Measurements from ENCODE around the gene IRF3. TPM values are rescaled to one million over a fixed set of nuclear protein-coding genes. Genes with fewer than 3 reads are reported as not detected.

IRF3 gene, protein sequence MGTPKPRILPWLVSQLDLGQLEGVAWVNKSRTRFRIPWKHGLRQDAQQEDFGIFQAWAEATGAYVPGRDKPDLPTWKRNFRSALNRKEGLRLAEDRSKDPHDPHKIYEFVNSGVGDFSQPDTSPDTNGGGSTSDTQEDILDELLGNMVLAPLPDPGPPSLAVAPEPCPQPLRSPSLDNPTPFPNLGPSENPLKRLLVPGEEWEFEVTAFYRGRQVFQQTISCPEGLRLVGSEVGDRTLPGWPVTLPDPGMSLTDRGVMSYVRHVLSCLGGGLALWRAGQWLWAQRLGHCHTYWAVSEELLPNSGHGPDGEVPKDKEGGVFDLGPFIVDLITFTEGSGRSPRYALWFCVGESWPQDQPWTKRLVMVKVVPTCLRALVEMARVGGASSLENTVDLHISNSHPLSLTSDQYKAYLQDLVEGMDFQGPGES
- 10 to 100 TPM; 25.2 to 44.4 (median 33.7) TPM for polyA plus RNA-seq (ENCODE audit: insufficient read length in 10 of 10)
- long read RNA-seq, donor 1, partial matches to known transcripts = 6 of 8 reads
- long read RNA-seq, donor 1, other reads (novel, unspliced or antisense) = 0 of 8 reads
- long read RNA-seq, donor 2, partial matches to known transcripts = 0 of 2 reads
- long read RNA-seq, donor 2, other reads (novel, unspliced or antisense) = 0 of 2 reads
- long read RNA-seq, donor 3 = 0 reads
- long read RNA-seq, donor 4, partial matches to known transcripts = 5 of 6 reads
- long read RNA-seq, donor 4, other reads (novel, unspliced or antisense) = 0 of 6 reads
- long read RNA-seq, donor 5, partial matches to known transcripts = 0 of 1 reads
- long read RNA-seq, donor 5, other reads (novel, unspliced or antisense) = 0 of 1 reads
- long read RNA-seq, donor 6, partial matches to known transcripts = 17 of 31 reads
- long read RNA-seq, donor 6, other reads (novel, unspliced or antisense) = 11 of 31 reads
- long read RNA-seq, donor 7, partial matches to known transcripts = 5 of 5 reads
- long read RNA-seq, donor 7, other reads (novel, unspliced or antisense) = 0 of 5 reads
- long read RNA-seq, donor 8, partial matches to known transcripts = 10 of 18 reads
- long read RNA-seq, donor 8, other reads (novel, unspliced or antisense) = 7 of 18 reads
- long read RNA-seq, donor 9 = 0 reads

DNA sequence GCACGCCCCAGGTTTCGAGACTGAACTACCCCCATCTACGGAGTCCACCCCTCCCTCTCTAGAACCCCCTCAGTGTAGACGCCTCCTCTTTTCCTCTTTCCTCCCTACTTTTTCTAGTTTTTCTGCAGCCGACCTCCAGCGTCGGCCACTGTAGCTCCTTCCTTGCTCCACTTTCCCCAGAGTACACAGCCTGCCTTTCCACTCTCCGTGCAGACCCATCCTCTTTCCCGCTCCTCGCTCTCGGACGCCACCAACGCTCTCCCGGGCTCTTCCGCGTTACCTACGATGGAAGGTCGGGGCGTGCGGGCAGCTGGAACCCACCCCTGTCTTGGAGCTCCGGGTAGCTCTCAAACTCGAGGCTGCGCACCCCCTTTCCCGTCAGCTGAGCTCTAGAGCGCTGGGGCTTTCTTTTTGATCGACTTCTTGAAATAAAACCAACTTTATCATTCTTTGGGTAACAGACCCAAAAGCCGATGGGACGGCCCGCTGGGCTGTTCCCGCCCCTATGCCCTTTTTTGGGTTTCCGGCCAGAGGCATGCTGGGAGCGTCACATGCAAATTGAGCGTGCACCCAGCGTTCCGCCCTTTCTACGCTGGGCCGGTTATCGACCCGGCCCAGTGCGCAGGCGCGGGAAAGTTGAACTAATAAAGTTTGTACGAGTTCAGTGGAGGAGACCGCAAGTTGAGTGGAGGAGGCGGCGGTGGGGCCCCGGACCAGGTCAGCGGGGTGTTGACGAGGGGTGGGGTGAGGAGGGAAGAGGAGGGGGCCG lies at the start of gene IRF3, which contains the start of gene BCL2L12:
Gene IRF3 (minus strand): TSS at position 507 of the 769 bp plus-strand sequence. CDS start 1,019 bp downstream, outside the sequence.
Gene BCL2L12 (plus strand): TSS at position 583 of the 769 bp plus-strand sequence. CDS start 760 bp downstream, outside the sequence.
- peak; percentile 97 to 99 (median 99) for DNase-seq

DNA sequence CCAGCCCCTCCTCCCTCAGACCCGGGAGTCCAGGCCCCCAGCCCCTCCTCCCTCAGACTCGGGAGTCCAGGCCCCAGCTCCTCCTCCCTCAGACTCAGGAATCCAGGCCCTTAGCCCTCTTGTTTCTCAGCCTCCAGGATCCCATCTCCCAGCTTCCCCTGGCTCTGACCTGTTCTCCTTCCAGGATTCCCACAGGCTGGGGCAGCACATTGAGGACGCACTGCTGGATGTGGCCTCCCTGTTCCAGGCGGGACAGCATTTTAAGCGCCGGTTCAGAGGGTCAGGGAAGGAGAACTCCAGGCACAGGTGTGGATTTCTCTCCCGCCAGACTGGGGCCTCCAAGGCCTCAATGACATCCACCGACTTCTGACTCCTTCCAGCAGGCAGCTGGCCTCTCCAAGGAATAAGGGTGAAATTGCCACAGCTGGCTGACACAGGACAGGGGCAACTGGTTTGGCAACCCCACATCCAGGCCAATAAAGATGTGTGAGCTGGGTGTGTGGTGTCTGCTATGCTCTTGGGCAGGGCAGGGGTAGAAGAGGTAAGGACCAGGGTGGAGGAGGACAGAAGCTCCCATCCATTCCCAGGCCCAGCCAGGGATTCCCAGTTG lies 47.7 kb upstream of the IRF3 start:
- DNase-seq = no peak

DNA sequence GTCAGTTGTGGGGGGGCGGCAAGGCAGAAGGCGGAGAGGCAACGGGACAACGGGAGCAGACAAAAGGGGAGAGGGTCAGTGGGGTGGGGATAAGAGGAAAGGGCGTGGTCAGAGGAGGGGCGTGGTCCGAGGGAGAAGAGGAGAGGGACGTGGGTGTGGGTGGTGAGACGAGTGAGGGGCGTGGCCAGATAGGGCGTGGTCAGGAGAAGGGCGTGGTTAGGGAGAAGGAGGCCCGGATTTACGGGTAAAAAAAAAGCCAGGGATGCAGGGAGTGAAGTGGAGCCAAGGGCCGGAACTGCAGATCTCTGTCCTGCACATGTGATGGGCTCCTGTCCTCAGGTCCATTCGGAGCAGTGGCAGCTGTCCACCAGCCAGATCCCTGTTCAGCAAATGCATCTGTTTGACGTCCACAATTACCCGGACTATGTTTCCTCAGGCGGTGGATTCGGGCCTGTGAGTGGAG lies 46.8 kb upstream of the IRF3 start:
- DNase-seq = peak in 1 of 3 donors; percentile 28

- DNase-seq = no peak
Measured at GRCh38 chr19:49710372-49710951, 44.8 kb upstream of the IRF3 start.

DNA sequence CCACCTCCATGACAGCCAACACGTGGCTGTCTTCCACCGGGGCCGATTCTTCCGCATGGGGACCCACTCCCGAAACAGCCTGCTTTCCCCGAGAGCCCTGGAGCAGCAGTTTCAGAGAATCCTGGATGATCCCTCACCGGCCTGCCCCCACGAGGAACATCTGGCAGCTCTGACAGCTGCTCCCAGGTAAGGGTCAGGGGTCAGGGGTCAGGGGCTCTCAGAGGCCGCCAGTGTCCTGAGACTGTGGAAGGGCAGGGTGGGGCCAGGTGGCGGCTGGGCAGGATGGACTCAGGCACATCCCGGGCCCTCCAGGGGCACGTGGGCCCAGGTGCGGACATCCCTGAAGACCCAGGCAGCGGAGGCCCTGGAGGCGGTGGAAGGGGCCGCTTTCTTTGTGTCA lies 40.3 kb upstream of the IRF3 start:
- no peak for DNase-seq

GRCh38 chr19:49704888-49705642 lies 39.4 kb upstream of the IRF3 start:
- no peak for DNase-seq

DNA sequence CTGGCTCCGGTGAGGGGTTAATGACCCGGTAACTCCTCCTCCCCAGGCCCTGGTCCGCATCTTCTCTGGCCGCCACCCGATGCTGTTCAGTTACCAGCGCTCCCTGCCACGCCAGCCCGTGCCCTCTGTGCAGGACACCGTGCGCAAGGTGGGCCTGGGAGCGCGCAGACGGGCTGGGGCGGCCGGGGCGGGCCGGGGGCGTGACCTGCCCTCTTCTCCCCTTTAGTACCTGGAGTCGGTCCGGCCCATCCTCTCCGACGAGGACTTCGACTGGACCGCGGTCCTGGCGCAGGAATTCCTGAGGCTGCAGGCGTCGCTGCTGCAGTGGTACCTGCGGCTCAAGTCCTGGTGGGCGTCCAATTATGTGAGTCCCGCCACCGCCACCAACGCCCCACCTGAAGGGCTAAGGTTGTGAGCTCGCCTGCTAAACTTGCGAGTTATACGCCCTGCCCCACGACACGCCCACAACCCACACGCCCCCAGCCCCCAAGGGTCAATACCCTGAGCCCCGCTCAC lies 35.7 kb upstream of the IRF3 start:
- no peak for DNase-seq

DNA sequence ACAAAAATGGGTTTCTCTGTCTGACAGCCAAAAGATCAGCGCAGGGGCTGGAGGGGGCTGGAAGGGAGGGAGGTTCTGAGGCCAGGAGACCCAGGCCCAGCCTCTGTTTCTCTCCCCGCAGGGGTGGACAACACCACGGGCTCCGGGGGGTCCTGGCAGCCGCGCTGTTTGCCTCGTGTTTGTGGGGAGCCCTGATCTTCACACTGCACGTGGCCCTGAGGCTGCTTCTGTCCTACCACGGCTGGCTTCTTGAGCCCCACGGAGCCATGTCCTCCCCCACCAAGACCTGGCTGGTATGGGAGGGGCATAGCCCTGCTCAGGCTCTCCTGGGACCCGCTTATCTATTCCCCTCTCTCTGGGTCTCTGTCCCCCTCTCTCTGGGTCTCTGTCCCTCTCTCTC lies 34.9 kb upstream of the IRF3 start:
- no peak for DNase-seq

- no peak for DNase-seq
Measured at GRCh38 chr19:49699364-49699763, 33.7 kb upstream of the IRF3 start.

GRCh38 chr19:49696865-49697264 lies 31.2 kb upstream of the IRF3 start:
- no peak for DNase-seq

DNA sequence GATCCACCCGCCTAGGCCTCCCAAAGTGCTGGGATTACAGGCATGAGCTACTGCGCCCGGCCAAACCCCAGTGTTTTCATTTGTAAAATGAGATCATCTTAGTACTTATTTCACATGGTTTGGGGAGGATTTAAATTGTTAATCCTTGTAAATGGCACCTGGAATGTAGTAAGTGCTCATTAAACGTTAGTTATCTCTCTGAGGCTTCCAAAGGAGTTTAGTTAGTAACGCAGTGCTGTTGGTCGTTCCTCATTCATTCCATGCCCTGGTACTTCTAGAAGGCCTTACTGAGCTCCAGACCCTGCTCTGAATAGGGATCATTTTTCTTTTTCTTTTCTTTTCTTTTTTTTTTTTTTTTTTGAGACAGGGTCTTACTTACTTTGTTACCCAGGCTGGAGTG lies 30.5 kb upstream of the IRF3 start:
- DNase-seq = no peak

GRCh38 chr19:49692147-49692506 lies 26.5 kb upstream of the IRF3 start:
- no peak for DNase-seq

GRCh38 chr19:49691243-49692146 lies 25.8 kb upstream of the IRF3 start:
- peak; percentile 68 to 89 (median 79) for DNase-seq

- peak; percentile 71 to 91 (median 74) for DNase-seq
Measured at GRCh38 chr19:49690656-49691242, 25.1 kb upstream of the IRF3 start, which contains the start of gene CPT1C. CPT1C (plus strand) TSS chr19:49691116; CDS start chr19:49692253, 1,137 bp downstream.

DNA sequence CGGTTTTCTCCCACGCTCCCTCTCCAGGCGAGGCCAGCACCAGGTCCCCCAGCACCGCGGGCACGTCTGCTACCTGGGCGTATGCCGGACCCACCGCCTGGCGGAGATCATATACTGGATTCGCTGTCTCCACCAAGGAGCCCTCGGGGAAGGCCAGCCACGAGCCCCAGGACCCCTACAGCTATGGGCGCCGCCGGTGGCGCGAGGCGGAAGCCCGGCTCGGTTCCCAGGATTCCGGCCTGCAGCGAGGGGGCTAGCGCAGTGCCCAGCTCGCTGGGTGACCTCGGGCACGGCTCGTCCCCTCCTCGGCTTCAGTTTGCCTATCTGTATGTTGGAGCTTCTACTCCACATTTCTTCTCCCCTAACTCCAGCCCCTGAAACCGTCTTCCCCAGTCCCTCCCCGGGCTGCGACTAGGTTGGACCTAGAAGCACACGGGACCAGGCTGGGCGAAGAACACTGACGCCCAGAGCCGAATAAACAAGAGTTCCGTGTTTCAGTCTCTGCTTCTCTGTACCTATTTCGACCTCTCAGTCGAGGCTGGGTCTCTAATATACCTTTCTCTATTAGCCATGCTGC lies 24.5 kb upstream of the IRF3 start:
- no peak for DNase-seq

- peak in 1 of 3 donors; percentile 53 for DNase-seq
Measured at GRCh38 chr19:49689133-49690078, 23.7 kb upstream of the IRF3 start, which contains the start of gene ADM5. ADM5 (plus strand) TSS chr19:49689594; CDS start chr19:49689838, 244 bp downstream.

Measured in muscle of back (tissue), 13 donors.